GM19328 (cell line): ENCODE data around the gene FAM120C.

Experiments used
- ATAC-seq: cut with Tn5 transposase; IDR thresholded peaks from one replicate; pipeline ENCODE4 v1.9.1; 2021; ENCODE audit warnings: mild to moderate bottlenecking, moderate library complexity; ENCODE audit not compliant: unreplicated experiment

The FAM120C gene

GRCh38 chrX:54044126-54044876, 138.8 kb downstream of the FAM120C start, which contains the start of gene PHF8:
Gene PHF8 (minus strand): TSS chrX:54044473. CDS start chrX:54042728, 1,745 bp downstream.
- peak; percentile 81 for ATAC-seq

- ATAC-seq, result peak; percentile 6
Observed at GRCh38 chrX:54043541-54044125, 139.4 kb downstream of the FAM120C start.

GRCh38 chrX:54043056-54043455, 140.0 kb downstream of the FAM120C start:
- no peak for ATAC-seq

- no peak for ATAC-seq
Observed at GRCh38 chrX:54042609-54043021, 140.4 kb downstream of the FAM120C start.

- ATAC-seq, result no peak
Observed at GRCh38 chrX:54030329-54030728, 152.7 kb downstream of the FAM120C start.

GRCh38 chrX:54029529-54030143, 153.4 kb downstream of the FAM120C start:
- no peak for ATAC-seq

GRCh38 chrX:54024350-54024749, 158.7 kb downstream of the FAM120C start:
- ATAC-seq, result no peak
